Stimulated activated CD4-positive, alpha-beta T cell treated with anti-CD3 and anti-CD28 coated beads, TNF-alpha, amount 100 ng/mL, for 1 hour (primary cell): ENCODE data around the gene REV3L.

Source experiments
- DNase-seq, 3 donors: peaks; one replicate each; pipeline ENCODE4 v3.0.0-alpha.2; 2020; ENCODE audit warnings: low read depth in 3 of 3, low spot score in 1 of 3

REV3L gene

GRCh38 chr6:111470991-111471390, 12.0 kb downstream of the REV3L start:
- DNase-seq, result no peak

- DNase-seq, result no peak
Measured at GRCh38 chr6:111469543-111469942, 13.5 kb downstream of the REV3L start.

- DNase-seq, result no peak
Measured at GRCh38 chr6:111468329-111469012, 14.5 kb downstream of the REV3L start.

GRCh38 chr6:111464184-111464583, 18.8 kb downstream of the REV3L start:
- no peak for DNase-seq

DNA sequence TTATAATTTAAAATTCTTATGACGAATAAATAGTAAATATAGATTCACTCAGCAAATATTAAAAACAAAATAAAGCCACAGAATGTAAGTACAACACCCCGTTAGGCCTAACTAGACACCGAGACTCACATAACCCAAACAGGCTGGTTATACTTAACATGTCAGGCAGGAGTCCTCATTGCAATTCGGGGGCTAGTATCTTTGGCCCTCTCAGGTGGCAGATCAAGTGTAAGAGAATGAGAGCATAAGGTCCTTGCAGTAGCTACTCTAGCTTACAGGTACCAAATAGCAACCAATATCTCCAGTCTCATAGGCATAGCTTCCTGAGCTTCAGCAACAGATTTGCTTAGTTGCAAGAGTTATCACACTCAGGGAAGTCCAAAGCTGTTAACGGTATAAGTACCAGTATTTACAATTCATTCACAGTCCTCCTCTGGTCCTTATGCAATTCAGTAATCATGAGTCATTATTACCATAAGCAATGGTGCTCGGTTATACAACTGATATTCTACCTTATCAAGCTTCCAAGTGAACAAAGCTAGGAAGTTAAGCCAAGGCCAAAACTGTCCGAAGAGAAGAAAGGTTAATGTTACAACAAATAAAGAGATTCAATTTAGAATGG, 20.1 kb downstream of the REV3L start:
- DNase-seq, result no peak

GRCh38 chr6:111461860-111462259, 21.2 kb downstream of the REV3L start:
- no peak for DNase-seq

DNA sequence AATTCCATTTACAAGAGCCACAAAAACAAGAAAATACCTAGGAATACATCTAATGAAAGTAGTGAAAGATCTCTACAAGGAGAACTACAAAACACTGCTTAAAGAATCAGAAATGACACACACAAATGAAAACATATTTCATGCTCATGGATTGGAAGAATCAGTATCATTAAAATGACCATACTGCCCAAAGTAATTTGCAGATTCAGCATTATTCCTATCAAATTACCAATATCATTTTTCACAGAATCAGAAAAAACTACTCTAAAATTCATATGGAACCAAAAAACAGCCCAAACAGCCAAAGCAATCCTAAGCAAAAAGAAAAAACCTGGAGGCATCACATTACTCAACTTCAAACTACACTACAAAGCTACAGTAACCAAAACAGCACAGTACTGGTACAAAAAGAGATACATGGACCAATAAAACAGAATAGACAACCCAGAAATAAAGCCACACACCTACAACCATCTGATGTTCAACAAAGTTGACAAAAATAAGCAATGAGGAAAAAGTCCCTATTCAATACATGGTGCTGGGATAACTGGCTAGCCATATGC, 24.3 kb downstream of the REV3L start:
- no peak for DNase-seq

DNA sequence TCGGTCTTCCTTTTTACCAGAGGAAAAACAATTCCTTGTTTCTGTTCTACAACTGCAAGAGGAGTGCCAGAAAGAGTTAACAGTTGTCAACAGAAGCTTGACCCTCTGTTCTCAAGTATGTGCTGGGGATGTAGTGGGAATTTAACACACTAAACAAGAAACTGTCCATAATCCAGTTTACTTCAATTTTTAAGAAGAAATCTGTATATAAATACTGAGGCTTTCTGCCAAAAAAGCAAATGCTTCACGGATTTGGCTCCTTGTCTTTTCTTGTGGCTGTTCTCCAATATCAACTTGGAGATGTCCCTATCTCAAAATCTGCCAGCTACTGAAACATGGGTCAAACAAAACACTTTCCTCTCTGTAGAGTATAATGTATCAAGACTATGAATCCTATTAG, 26.8 kb downstream of the REV3L start:
- DNase-seq, result no peak

DNA sequence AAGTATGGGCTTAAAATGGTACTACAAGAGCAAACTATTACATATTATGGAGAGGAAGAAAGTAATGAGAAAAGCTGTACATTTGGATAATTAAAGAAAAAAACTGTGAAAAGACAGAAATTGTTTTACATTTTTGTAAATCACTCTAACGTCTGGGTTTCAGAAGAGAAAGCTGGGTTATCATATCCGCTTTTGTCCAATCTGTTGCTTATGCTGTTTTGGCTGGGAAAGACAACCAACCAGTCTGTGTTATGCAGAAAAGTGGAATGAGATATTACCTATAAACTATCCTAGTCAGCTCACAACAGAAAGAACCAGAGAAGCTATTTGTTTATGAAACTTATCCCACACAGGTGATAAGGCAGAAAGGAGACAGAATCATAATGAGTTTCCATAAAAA, 32.4 kb downstream of the REV3L start:
- DNase-seq, result no peak

GRCh38 chr6:111450087-111450486, 32.9 kb downstream of the REV3L start:
- no peak for DNase-seq

DNA sequence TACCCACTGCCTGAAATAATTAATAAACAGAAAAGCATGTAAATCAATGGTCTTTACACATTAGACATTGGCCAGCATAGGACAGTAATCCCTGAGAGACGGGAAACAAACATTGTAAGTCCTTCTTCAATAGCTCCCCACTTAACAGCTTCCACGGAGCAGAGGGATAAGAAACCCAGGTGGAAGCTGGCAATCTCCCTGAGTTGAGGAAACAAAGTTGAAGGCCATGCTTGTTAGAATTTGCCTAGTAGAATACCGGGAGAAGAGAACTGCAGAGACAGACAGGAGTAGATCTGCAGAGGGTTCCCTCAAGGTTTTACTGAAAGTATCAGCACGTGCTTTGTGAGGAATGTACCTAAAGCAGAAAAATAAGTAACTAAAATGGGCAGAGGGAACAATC, 33.9 kb downstream of the REV3L start:
- DNase-seq, result no peak

- DNase-seq, result no peak
Measured at GRCh38 chr6:111447051-111447450, 36.0 kb downstream of the REV3L start.

- DNase-seq, result no peak
Measured at GRCh38 chr6:111445861-111446267, 37.2 kb downstream of the REV3L start.

DNA sequence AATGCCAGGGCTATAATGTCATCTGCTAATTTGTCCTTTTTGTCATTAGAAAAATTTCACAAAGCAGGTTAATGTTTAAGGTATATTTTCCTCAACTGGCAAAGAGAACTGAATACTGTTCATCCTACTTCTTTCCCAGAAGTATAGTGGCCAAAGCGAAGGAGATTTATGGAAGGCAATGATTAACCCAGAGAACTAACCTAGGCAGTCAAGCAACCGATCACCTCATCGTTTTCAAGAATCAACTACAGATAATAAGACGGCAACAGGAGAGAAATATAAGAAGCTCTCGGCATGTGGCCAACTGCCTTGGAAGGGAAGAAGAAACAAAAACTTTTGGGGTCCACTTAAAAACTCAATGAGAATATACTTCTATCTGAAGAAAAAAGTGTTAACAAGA, 38.2 kb downstream of the REV3L start:
- DNase-seq, result no peak

DNA sequence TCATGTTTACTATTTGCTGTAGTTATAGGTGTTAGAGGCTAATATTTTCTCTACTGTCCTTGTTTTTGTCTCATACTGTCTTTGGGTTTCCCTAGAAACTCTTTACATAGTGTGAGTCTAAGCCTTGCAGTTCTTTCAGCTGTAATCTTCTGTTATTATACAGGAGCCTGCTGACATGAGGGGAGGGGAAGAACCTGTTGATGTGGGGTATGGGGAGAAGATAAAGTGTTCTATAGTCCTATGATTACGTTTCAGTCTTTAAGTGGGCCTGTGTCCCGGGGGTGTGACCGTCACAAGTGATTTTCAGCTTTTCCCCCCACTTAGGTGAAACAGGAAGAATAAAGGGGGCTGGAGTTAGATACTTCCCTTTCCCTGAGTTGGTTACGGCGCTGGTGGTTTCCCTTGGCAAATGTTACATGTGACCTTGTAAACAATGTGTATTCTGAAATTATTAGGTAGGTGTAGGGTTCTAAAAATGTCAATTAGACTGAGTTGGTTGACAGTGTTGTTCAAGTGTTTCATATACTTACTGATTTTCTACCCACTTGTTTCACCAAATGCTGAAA, 41.3 kb downstream of the REV3L start:
- DNase-seq, result no peak

DNA sequence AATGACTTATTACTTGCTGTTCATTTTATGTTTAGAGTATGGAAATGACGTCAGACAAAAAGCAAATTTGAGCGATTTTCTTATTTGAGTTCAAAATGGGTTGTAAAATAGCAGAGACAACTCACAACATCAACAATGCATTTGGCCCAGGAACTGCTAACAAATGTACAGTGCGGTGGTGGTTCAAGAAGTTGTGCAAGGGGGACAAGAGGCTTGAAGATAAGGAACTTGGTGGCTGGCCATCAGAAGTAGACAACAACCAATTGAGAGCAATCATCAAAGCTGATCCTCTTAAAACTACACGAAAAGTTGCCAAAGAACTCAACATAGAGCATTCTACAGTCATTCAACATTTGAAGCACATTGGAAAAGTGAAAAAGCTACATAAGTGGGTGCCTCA, 43.8 kb downstream of the REV3L start:
- DNase-seq, result no peak

- DNase-seq, result no peak
Measured at GRCh38 chr6:111437573-111437972, 45.4 kb downstream of the REV3L start.

DNA sequence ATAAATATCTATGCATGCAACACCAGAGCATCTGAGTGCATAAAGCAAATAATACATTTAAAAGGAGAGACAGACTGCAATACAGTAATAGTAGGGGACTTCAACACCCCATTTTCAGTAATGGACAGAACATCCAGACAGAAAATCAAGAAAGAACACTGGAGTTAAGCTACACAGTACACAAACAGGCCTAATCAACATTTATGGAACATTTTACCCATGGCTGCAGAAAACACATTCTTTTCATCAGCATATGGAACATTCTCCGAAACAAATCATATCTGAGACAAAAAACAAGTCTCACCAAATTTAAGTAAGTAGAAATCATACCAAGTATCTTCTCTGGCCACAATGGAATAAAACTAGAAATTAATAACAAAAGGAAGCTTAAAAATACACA, 50.5 kb downstream of the REV3L start:
- DNase-seq, result no peak

DNA sequence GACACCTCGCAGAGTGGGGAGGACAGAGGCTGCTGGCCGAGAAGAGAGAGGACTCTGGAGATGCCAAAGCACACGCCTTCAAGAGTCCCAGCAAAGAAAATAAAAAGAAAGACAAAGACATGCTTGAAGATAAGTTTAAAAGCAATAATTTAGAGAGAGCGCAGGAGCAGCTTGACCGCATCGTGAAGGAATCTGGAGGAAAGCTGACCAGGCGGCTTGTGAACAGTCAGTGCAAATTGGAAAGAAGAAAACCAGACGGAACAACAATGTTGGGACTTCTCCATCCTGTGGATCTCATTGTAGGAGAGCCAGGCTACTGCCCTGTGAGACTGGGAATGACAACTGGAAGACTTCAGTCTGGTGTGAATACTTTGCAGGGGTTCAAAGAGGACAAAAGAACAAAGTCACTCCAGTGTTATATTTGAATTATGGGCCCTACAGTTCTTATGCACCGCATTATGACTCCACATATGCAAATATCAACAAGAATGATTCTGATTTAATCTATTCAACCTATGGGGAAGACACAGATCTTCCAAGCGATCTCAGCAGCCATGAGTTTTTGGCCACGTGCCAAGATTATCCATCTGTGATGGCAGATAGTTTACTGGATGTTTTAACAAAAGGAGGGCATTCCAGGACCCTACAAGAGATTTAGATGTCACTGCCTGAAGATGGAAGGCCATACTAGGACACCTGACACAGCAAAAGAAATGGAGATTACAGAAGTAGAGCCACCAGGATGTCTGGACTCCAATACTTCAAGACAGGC, 52.2 kb downstream of the REV3L start:
- no peak for DNase-seq

- no peak for DNase-seq
Measured at GRCh38 chr6:111429571-111429970, 53.4 kb downstream of the REV3L start.

GRCh38 chr6:111428811-111429210, 54.2 kb downstream of the REV3L start:
- no peak for DNase-seq
